Stimulated activated CD4-positive, alpha-beta T cell treated with anti-CD3 and anti-CD28 coated beads, Interleukin-12 subunit alpha, Interleukin-12 subunit beta, amount 100 ng/mL, for 4 hours (primary cell): ENCODE measurements around the gene ZNF614.
"Not testable (repeated sequence)": the region's sequence is repeated elsewhere in the genome, so short reads cannot be mapped to it uniquely, and the experiment has no call there.

Experiments used
- DNase-seq: peaks from one replicate; pipeline ENCODE4 v3.0.0-alpha.2; 2020

The ZNF614 gene

DNA sequence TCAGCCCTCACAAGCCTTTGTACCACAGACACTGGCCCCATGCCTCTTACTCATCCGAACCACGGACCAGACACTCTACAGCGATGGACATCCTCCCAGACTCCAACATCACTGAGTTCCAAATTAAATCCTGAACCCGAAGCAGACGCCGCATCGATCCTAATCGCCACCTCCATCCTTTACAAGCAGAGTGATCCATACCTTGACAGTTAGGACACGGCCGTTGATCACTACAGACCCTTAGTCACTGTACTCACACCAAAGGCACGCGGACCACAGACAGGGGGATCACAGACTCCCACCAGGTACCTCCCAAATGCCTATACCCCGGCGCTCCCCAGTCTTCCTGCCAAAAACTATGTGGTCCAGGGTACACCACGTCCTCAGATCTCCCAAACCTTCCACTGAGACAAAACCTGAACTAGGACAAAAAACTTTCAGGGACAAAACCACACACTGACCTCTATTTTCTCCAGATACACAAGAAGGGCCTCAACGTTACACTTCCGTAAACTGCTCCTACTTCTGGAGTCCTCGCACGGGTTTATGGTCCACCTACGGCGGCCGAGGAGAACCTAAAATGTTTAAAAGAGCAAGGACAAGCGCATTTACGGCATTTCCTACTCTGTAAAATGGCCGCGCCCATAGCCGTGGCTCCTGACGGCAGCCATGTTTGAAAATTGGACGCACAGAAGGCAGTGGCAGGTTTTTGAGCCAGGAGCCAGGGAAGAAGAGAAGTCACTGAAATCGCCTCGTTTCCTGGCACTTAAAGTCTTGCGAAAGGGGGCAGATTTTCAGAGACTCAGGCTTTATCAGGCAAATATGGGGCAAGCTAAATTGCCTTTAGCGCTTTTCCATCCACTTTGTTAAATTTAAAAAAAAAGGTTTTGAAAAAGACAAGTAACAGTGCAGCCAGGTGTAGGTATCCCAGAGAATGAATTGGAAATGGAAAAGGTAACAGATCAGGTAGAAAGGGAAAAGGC, 41.6 kb downstream of the ZNF614 start, which contains the start of gene ZNF350:
Gene ZNF350, minus strand, starts transcription at position 532 of the 983 bp plus-strand sequence. CDS start 12,480 bp downstream, outside the sequence.
- DNase-seq = peak; percentile 76

DNA sequence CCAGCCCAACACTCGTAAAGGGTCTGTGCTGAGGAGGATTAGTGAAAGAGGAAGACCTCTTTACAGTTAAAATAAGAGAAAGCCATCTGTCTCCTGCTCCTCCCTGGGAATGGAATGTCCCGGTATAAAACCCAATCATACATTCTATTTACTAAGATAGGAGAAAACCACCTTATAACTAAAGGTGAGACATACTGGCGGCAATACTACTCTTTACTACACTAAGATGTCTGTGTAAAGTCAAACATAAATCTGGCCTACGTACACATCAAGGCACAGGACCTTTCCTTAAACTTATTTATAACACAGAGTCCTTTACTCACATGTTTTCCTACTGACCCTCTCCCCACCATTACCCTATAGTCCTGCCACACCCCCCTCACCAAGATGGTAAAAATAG, 44.8 kb downstream of the ZNF614 start:
- no peak for DNase-seq

DNA sequence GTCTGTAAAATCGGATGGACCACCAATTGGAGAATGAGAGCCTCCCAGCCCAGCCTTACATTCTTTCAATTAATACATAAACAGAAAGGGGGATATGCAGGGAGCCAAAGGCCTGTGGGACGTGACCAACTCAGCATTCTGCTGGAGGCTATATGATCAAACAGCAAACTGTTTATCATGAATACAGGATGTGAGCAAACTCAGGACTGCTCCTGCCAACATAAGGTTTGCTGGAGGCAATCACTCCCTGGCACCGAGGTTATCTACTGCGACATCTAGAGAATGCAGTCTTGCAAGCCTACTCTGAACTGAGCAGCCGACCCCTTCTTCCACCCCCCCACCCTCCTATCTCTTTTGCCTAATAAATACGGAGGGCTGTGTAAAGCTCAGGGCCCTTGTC, 47.3 kb downstream of the ZNF614 start:
- not testable (repeated sequence) for DNase-seq

DNA sequence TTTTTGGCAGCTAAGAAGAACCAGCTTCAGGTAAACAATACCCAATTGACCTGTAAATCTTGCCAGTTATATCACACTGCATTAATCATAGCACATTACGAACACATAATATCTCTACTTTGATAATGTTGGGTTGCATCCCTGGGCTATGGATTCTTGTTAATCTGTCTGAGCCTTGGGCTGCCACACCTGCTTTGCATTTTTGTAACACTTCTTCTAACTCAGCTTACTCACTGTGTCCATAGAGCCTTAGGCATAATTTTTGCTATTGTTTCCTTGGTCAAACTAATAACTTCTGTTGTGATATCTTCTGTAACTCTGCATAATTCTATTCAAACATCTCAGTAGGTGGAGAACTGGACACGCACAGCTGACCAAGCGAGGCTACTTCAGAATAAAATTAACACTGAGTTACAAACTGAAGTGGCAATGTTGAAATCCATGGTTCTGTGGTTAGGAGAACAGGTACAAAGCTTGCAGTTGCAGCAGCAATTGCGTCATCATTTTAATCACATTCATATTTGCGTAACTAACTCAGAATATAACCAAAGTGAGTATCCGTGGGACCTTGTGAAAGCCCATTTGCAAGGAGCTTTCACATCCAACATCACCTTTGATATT, 48.0 kb downstream of the ZNF614 start:
- DNase-seq = no peak

DNA sequence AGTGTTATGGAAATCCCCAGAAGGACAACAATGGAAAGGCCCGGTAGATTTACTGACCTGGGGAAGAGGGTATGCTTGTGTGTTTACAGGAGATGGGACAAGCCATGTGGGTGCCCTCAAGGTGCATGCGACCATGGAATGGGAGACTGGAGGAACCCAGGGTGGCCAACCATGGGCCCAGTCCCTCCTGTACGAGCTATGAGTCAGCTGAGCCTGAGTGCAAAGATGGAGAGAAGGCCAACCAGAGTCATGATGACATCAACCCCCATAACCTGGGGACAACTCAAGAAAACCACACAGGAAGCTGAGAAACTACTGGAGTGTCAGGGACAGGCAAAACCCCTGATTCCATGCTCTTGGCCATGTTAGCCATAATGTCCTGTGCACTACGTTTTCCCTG, 49.3 kb downstream of the ZNF614 start:
- no peak for DNase-seq

DNA sequence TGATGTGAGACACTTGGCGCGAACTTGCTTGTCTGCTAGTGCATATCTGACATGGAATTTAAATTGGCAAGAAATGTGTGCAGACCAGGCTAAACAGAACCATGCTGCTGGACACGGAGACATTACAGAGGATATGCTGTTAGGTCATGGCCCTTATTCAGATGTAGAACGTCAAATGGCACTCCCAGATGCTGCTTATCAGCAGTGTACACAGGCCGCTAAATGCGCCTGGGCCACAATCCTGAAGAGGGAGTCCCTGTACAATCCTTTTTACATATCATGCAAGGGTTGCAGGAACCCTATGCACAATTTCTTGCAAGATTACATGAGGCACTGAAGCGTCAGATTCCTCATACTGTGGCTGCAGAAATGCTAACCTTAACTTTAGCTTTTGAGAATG, 50.8 kb downstream of the ZNF614 start:
- DNase-seq = no peak

DNA sequence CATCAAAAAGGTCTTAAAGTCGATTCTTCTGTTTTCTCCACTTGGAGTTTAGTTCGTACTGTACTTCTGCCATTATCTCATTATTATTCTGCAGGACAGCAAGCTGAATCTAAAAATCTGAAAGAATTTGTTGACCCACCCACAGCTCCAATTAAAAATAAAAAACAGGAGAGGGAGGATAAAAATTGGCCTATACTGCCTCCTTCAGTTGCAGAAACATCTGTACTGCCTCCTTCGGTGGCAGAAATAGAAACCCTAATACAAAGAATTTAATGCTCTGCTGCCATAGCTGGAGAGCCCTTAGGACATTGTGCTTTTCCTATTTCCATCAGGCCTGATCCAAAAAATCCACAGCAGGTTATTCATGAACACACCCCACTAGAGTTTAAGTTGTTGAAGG, 51.3 kb downstream of the ZNF614 start:
- no peak for DNase-seq

DNA sequence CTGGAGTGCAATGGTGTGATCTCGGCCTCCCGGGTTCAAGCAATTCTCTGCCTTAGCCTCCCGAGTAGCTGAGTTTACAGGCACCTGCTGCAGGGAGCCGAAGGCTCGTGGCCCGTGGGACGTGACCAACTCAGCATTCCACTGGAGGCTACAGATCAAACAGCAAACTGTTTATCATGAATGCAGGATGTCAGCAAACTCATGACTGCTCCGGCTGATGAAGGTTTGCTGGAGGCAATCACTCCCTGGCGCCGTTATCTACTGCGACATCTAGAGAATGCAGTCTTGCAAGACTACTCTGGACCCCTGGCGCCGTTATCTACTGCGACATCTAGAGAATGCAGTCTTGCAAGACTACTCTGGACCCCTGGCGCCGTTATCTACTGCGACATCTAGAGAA, 52.4 kb downstream of the ZNF614 start:
- not testable (repeated sequence) for DNase-seq

DNA sequence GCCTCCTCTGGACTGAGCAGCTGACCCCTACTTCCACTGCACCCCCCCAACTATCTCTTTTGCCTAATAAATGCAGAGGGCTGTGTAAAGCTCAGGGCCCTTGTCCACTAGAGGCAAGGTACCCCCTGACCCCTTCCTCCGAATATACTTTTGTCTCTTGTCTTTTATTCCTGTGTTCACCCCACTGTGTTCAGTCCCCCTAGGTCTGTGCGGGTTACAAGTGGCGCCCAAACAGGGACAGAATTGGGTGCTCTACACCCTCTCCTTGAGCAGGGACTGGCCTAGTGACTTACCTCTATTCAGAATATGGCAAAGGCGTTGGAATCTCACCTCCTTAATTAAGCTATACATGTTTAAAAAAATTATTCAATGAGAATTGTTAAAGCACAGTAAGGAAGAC, 56.6 kb downstream of the ZNF614 start:
- DNase-seq = no peak

DNA sequence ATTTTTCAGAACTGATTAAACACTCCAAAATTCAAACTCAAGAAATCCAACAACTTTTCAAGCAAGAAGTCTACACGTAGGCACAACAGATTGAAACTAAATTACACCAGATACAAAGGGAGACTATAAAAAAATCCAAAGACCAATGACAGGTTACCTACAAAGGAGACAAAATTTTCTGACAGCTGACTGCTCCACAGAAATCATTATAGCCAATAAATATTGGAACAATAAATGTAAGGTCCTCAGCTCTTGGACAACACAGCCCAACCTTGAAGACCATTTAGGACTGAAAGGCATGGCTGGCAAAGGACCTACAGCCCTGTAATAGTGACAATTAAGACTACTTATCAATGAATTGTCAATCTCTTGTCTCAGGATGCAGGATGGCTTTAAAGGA, 57.5 kb downstream of the ZNF614 start:
- no peak for DNase-seq

DNA sequence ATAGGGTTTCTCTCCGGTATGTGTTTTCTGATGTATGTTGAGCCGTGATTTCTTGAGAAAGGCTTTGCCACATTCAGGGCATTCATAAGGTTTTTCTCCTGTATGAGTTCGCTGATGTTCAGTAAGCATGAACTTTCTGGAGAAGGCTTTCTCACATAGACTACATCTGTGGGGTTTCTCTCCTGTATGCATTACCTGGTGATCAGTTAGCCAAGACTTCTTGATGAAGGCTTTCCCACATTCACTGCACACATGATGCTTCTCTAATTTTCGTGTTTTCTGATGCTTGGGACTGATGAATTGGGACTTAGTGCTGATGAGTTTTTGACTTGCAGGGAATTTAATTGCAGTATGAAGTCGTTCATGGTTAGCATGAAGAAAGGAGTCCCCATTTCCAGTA, 62.6 kb downstream of the ZNF614 start:
- no peak for DNase-seq
